ENCODE results near the gene MAPK10.
"Not testable (repeated sequence)": the region's sequence is repeated elsewhere in the genome, so short reads cannot be mapped to it uniquely, and the experiment has no call there.

MAPK10 gene

DNA sequence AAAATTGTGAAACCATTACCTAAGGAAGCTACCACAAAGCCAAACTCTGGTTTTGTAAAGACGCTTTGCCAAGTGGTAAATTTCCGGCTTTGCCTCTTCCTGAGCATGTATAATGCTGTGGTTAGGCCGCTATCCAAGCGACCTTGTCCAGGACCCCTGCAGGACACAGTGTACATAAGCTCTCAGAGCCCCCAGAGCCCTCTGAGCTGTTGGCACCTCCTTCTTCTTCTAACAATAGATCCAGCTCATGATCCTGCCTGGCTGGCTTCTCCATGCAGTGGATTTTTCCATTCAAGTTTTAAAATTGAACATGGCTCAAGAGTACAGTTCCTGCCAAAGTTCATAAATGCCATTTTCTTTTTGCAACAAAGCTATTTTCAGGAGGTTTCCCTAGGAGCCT lies 326.7 kb downstream of the MAPK10 start:
- TF ChIP-seq, protein P1, sequence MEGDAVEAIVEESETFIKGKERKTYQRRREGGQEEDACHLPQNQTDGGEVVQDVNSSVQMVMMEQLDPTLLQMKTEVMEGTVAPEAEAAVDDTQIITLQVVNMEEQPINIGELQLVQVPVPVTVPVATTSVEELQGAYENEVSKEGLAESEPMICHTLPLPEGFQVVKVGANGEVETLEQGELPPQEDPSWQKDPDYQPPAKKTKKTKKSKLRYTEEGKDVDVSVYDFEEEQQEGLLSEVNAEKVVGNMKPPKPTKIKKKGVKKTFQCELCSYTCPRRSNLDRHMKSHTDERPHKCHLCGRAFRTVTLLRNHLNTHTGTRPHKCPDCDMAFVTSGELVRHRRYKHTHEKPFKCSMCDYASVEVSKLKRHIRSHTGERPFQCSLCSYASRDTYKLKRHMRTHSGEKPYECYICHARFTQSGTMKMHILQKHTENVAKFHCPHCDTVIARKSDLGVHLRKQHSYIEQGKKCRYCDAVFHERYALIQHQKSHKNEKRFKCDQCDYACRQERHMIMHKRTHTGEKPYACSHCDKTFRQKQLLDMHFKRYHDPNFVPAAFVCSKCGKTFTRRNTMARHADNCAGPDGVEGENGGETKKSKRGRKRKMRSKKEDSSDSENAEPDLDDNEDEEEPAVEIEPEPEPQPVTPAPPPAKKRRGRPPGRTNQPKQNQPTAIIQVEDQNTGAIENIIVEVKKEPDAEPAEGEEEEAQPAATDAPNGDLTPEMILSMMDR (IDR thresholded peaks at IDR 0.05): no peak
- H3K79me2 ChIP-seq: no peaks in the 10 kb centered on the region
- no peak overlapping the region for H3K27ac ChIP-seq
- H3K27me3 ChIP-seq (ENCODE audit: control insufficient read depth, insufficient read depth, low read length): no peaks in the 10 kb centered on the region
- no peak overlapping the region for H3K4me3 ChIP-seq (ENCODE audit: low read depth, low read length)
- H3K36me3 ChIP-seq (ENCODE audit: control insufficient read depth, insufficient read depth, low read length): no peaks in the 10 kb centered on the region
- H3K4me2 ChIP-seq (ENCODE audit: low read length): no peak overlapping the region
- no peak overlapping the region for H3K9ac ChIP-seq
- no peaks in the 10 kb centered on the region for H3K4me1 ChIP-seq
- H3K9me3 ChIP-seq (ENCODE audit: control insufficient read depth, low read length): no peaks in the 10 kb centered on the region
- H2AFZ ChIP-seq: no peak overlapping the region

DNA sequence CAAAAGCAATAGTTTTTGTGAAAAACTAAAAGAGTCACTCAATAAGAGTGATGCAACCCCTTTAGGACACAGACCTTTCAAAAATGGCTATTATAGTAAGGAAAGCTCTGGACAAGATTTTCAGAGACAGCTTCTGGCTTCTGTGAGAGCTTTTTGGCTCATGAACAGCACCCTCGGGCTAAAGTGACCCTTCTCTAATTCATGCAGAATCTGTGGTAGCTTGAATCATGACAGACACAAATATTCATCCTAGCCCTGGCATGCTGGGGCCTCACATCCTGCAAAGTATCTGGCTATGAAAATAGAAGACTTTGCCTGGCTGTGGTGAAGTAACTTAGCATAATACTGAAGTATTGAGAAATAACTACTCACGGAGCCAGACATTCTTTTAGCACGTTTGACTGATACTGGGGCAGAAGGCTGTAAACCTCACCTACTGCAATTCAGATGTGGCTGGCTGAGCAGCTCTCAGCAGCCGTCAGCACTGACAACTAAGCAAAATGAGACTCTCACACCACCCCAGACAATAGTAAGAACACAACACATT lies 327.3 kb downstream of the MAPK10 start:
- Histone ChIP-seq H3K4me2 (ENCODE audit: low read length) (no peak overlapping the region), H3K9me3 (ENCODE audit: control insufficient read depth, low read length) (no peaks in the 10 kb centered on the region), H3K27me3 (ENCODE audit: control insufficient read depth, insufficient read depth, low read length) (no peaks in the 10 kb centered on the region), H3K4me3 (ENCODE audit: low read depth, low read length) (no peak overlapping the region), H3K4me1 (no peaks in the 10 kb centered on the region), H3K9ac (no peak overlapping the region), H3K27ac (no peak overlapping the region), H3K79me2 (no peaks in the 10 kb centered on the region), H2AFZ (no peak overlapping the region), H3K36me3 (ENCODE audit: control insufficient read depth, insufficient read depth, low read length) (no peaks in the 10 kb centered on the region)
- TF ChIP-seq, protein P1 (IDR thresholded peaks at IDR 0.05): no peak

DNA sequence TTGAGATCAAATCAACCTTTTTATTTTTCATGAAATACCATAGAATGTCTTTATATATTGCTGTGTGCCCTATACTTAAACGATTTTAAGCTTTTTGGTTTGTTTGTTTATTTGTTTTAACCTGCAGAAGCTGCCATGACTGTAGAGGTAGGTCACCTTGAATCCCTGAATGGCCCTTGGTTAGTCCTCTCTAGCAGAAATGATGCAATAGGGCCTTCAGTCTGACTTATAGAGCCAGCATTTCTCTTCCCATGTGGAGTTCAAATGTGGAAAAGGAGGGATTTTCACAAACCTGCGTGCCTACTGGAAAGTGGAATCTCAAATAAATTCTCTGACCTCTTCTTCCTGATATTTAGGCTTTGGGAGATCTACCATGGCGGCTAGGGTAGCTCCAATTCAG lies 327.9 kb downstream of the MAPK10 start:
- Histone ChIP-seq H3K4me2 (ENCODE audit: low read length) (no peak overlapping the region), H3K4me1 (no peaks in the 10 kb centered on the region), H3K4me3 (ENCODE audit: low read depth, low read length) (no peak overlapping the region), H3K79me2 (no peaks in the 10 kb centered on the region), H3K27me3 (ENCODE audit: control insufficient read depth, insufficient read depth, low read length) (no peaks in the 10 kb centered on the region), H3K36me3 (ENCODE audit: control insufficient read depth, insufficient read depth, low read length) (no peaks in the 10 kb centered on the region), H3K27ac (no peak overlapping the region), H3K9ac (no peak overlapping the region), H3K9me3 (ENCODE audit: control insufficient read depth, low read length) (no peaks in the 10 kb centered on the region), H2AFZ (no peak overlapping the region)
- TF ChIP-seq, protein P1 (IDR thresholded peaks at IDR 0.05): no peak

DNA sequence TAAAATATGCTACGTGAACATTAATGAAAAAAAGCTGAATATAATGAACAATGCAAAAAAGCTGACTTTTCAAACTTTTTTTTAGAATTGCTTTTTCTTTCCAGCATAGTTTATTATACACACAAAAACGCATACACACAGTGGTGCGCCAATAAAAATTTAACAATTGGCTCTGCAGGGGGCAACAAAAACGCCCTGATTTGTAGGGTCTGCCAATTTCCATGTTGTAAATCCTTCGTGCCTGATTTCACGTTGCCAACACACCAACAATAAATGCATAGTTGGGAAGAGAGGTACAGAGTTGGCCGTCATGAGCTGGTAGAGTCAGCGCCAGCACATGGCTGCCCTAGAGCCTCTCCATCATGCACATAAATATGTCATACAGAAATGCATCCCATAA lies 333.1 kb downstream of the MAPK10 start:
- Histone ChIP-seq H3K27ac (no peak overlapping the region), H3K4me2 (ENCODE audit: low read length) (no peak overlapping the region), H3K36me3 (ENCODE audit: control insufficient read depth, insufficient read depth, low read length) (no peaks in the 10 kb centered on the region), H3K4me1 (no peaks in the 10 kb centered on the region), H3K79me2 (no peaks in the 10 kb centered on the region), H3K27me3 (ENCODE audit: control insufficient read depth, insufficient read depth, low read length) (no peaks in the 10 kb centered on the region), H2AFZ (no peak overlapping the region), H3K4me3 (ENCODE audit: low read depth, low read length) (no peak overlapping the region), H3K9me3 (ENCODE audit: control insufficient read depth, low read length) (no peaks in the 10 kb centered on the region), H3K9ac (no peak overlapping the region)
- TF ChIP-seq, protein P1 (IDR thresholded peaks at IDR 0.05): no peak

DNA sequence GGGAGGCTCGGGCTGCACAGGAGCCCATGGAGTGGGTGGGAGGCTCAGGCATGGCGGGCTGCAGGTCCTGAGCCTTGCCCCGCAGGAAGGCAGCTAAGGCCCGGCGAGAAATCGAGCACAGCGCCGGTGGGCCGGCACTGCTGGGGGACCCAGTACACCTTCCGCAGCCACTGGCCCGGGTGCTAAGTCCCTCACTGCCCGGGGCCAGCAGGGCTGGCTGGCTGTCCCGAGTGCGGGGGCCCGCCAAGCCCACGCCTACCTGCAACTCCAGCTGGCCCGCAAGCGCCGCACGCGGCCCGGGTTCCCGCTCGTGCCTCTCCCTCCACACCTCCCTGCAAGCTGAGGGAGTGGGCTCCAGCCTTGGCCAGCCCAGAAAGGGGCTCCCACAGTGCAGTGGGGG lies 338.2 kb downstream of the MAPK10 start:
- not testable (repeated sequence) for H3K4me3 ChIP-seq (ENCODE audit: low read depth, low read length); H3K79me2 ChIP-seq; H3K36me3 ChIP-seq (ENCODE audit: control insufficient read depth, insufficient read depth, low read length); H2AFZ ChIP-seq; H3K9me3 ChIP-seq (ENCODE audit: control insufficient read depth, low read length); H3K4me1 ChIP-seq; H3K4me2 ChIP-seq (ENCODE audit: low read length); H3K9ac ChIP-seq; H3K27me3 ChIP-seq (ENCODE audit: control insufficient read depth, insufficient read depth, low read length); H3K27ac ChIP-seq
